Stimulated activated CD4-positive, alpha-beta T cell treated with anti-CD3 and anti-CD28 coated beads, TNF-alpha, amount 100 ng/mL, for 24 hours (primary cell): ENCODE measurements around the gene SLC35B3.
"Not testable (repeated sequence)": the region's sequence is repeated elsewhere in the genome, so short reads cannot be mapped to it uniquely, and the experiment has no call there.

Experiments
- DNase-seq, 3 experiments: peaks; one replicate each; pipeline ENCODE4 v3.0.0-alpha.2; 2020; ENCODE audit warnings: low read depth in 3 of 3

Gene SLC35B3

DNA sequence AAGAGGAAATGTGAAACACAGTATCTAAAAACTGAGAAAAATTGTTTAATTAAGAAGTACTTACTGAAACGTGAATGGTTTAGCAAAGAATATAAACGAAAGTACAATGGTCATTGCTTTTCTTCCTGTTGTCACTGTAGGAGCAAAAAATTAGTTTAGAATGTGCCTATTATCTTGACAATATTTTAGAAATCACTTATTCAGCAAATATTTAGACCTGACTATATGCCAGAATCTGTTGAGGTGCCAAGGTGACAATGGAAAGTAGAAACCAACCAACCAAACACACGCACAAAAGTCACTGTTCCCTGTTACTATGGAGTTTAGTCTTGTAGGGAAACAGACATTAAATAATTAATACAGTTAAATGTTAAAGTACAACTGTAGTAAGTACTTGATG, 20.5 kb downstream of the SLC35B3 start:
- no peak for DNase-seq

DNA sequence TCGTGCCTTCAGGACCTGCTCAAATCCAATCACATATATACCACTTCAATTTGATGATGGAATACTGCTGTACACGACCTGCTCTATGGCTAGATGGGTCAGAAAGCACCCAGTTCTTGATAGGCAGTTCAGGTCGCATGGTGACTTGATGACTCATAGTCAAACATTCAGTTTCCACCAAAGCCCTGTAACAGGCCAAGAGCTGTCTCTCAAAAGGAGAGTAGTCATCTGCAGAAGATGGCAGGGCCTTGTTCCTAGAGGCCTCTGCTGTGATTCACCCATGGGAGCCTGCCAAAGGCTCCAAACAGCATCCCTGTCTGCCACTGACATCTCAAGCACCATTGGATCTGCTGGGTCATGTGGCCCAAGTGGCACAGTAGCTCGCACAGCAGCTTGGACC, 29.4 kb downstream of the SLC35B3 start:
- not testable (repeated sequence) for DNase-seq

DNA sequence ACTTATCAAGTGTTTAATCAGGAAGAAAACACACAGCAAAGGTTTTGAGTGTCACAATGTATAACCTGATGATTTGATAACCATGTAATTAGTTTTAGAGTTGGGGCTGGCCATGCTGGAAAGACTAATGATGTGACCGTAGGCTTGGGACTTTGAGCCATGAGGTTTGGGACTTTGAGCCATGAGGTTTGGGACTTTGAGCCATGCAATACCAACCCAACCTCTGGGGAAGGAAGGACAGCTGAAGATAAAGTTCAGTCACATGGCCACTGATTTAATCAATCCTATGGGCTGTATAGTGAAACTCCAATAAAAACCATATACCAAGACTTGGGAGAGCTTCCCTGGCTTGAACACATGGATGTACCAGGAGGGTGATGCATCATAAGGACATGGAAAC, 32.8 kb downstream of the SLC35B3 start:
- no peak for DNase-seq

DNA sequence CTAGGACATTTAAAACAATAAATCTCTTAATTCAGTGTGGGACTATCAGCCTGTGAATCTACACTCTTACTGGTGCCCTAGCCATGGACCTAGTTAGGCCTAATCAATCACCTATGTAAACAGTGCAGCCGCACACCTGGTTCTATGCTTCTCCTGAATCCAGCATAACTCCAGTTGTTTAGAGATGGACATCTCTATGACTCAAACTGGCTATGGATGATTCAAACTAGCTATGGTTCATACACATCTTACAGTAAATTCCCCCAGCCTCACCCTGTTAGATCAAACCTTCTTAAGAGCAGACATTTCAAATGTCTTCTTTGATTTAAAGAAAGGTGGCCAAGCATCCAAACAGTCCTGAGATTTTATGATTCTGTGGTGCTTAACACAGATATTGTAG, 34.7 kb downstream of the SLC35B3 start:
- no peak for DNase-seq

DNA sequence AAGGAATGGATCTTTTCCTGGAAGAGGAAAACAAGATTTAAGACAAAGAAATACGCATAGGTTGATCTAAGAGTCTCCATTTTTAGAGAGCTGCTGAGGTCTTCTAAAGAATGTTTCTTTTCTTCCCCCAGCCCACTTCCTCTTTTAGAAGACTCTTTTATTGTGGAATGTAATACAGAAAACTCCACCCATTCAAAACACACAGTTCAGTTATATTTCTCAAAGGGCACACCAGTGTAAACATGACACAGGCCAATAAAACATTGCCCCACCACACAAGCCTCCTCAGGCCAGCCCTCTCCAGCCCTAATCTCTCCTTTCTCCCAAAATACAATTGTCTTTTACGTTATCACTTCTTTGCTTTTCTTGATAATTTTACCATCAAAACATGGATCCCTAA, 42.8 kb downstream of the SLC35B3 start:
- no peak for DNase-seq

DNA sequence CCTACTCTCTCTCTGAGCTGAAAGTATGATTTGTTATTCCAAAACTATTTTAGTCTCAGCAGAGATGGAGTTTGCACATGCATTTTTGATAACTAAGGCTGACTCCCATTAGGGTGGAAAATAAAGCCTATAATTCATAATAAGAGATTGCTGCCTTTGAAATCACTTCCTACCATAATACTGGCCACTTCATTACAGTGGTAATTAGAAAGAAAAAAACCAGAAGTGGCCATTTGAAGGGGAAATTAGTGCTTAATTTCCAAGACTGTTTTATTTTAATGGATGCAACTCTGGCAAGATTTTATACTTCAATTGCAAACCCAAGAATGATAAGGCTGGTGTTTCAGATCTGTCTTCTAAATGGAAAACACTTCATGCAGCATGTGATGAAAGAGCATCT, 43.4 kb downstream of the SLC35B3 start:
- DNase-seq = no peak

DNA sequence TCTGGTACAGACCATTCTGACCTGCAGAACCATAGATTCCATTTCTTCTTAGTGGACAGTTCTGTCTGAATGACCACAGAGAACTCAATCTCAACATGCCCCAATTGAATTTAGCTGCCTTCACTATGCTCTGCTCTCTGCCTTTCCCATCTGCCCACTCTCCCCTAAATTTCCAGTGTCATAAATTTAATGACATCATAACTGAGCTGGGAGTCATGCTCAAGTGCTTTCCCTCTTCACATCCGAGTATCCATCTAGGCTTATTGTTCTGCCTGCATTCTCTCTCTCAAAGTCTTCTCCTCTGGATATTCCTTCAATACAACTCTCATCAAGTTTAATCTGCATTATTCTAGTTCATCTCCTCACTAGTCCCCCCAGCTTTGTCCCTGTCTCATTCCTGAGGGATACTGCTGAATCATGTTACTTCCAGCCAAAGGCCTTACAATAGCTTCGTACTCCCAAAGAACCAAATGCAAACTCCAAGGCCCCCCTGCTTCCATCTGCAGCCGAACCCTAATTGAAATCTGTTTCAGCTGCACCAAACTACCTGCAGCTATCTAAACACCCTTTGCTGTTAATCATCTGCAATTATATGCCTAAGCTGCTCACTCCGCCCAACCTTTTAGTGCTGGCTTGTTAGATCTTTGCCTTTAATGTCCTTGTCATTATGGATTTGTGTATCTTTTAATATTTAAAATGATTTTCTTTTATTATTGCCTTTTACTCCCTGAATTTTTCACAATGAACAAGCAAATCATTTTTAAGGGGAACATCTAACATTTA, 46.1 kb downstream of the SLC35B3 start:
- DNase-seq = no peak

DNA sequence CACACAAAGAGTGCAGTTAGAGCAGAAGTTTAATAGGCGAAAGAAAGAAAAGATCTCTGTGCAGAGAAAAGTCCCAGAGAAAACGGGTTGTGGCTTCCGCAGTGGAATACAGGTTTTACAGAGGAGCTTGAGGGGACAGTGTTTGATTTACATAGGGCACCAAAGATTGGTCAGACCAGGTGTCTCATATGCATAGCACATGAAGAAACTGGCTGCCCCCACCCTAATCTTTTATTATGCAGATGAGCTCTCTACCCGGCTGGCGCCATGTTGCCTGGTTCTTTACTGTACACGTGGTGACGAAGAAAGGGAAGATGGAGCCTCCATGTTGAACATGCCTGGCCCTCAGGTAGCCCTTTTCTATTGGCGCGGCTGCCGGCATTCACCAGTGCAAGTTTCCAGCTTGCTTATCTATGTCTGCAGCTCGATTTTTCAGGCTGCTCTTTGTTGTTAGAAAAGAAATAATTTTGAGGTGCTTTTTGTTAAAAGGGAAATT, 47.4 kb downstream of the SLC35B3 start:
- no peak for DNase-seq

DNA sequence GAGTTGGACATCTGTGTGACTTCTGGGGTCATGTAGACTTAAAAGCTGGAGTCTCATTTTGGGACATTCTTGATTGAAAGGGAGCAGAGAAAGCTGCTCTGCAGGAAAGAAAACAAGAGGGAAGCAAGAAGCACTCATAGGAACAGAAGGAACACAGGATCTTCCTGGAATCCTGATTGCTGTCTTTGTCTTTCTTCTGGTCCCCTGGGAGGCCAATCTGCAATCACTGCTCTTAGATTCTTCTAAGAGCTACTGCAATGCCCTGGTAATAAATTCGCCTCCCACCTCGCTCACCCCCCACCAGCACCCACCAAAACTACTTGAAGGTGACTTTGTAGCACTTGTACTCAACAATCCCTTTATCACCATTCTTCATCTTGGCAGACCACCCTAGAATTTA, 51.8 kb downstream of the SLC35B3 start:
- no peak for DNase-seq

DNA sequence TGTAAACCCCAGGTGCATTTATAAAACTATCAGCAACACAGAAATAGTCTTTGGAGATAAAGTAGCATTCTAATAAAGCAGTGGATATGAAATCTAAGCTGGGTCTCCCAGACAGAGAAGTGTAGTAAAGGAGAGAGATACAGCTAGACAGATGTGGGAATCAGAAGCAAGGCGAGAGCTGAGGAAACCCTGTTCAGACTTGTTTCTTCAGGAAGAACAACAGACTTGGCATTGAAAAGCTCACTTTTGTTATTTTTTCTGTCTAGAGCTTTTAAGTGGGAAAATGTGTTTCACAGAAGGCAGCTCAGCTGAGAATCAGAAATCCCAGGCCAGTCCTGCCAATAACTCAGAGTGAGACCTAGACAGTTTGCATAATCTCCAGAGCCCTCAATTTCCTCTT, 52.9 kb downstream of the SLC35B3 start:
- DNase-seq = no peak

DNA sequence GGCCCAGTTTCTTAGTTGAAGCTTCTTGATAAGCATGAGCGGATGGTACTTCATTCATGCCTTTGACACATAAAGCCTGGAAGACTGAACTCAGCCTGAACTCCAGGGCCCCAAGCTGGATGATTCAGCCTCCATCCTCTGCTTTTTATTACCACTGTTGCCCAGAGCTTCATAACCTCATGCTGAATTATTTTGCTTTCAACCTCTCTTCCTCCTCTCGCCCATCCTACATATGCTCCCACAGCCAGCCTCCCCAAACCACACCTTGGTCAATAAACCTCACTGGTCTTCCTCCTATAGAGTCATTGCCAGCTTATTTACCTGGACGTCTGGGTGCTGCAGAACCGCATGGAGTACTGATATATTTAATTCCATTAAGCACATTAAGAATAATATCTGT, 59.4 kb downstream of the SLC35B3 start:
- DNase-seq = no peak
